HepG2 (cell line): ENCODE results near the gene NUDT21. TPM values are rescaled to one million over a fixed set of nuclear protein-coding genes. Genes with fewer than 3 reads are reported as not detected.

Experiments
- ATAC-seq: fragments of 200-7000 bp; cut with Tn5 transposase; 3 replicates; pipeline ENCODE4 v1.9.1; 2020; ENCODE audit warnings: mild to moderate bottlenecking, moderate library complexity
- BruUV-seq: library from RNA; stranded (reverse); fragments of 400-500 nt; replicated peaks from 2 replicates; lab custom pipeline; 2021; lab: Mats Ljungman, UMichigan
- CTCF ChIA-PET: fragments of 300-600 bp; formaldehyde crosslinking; extraction: SDS; loops from one replicate; lab custom pipeline; 2021; ENCODE audit warnings: low total read pairs, inconsistent platforms, low intra/inter-chr PET ratio; lab: Yijun Ruan, JAX
- POLR2A ChIA-PET: fragments of 350-600 bp; sonication (Branson Sonifier 250); formaldehyde crosslinking; loops from one replicate; lab custom pipeline; 2020; ENCODE audit warnings: antibody characterized with exemption, inconsistent platforms; lab: Yijun Ruan, JAX
- DNase-seq: peaks from one replicate; pipeline ENCODE4 v3.0.0-alpha.2; 2015; ENCODE audit warnings: low spot score
- FAIRE-seq: peaks from 3 replicates; lab custom pipeline; 2011; peaks lifted over from hg19 to GRCh38; lab: Jason Lieb, UNC
- H2AFZ ChIP-seq: one replicate; pipeline ENCODE4 v1.6.1; 2011; ENCODE audit warnings: low read length, inconsistent platforms
- H3K27ac ChIP-seq: fragments of 300-600 bp; 3 replicates; pipeline ENCODE4 v1.8.0; 2011; ENCODE audit warnings: mixed run types, mild to moderate bottlenecking, mixed read lengths, low read length, inconsistent platforms; ENCODE audit not compliant: insufficient read depth; ENCODE audit errors: extremely low read length
- H3K27me3 ChIP-seq, 2 experiments: fragments of 200-600 bp in 1 of 2; 2 replicates in 1 of 2; 3 replicates in 1 of 2; pipeline versions ENCODE4 v1.6.0 to v1.8.0; 2011; ENCODE audit warnings: low read length in 2 of 2, mild to moderate bottlenecking in 2 of 2, moderate library complexity in 2 of 2, inconsistent platforms in 1 of 2; ENCODE audit not compliant: insufficient read depth in 2 of 2, control insufficient read depth in 1 of 2
- H3K36me3 ChIP-seq, 2 experiments: fragments of 200-600 bp in 1 of 2; replicated peaks in 1 of 2; 2 replicates in 1 of 2; 3 replicates in 1 of 2; pipeline versions ENCODE4 v1.5.1 to v1.8.0; 2011; ENCODE audit warnings: low read length in 2 of 2, inconsistent platforms in 1 of 2; ENCODE audit not compliant: insufficient read depth in 2 of 2, control insufficient read depth in 1 of 2
- H3K4me1 ChIP-seq: 2 replicates; pipeline ENCODE4 v1.5.1; 2012; ENCODE audit warnings: low read length, inconsistent platforms; ENCODE audit not compliant: insufficient read depth
- H3K4me2 ChIP-seq: 2 replicates; pipeline ENCODE4 v1.6.0; 2011; ENCODE audit warnings: low read depth, low read length, inconsistent platforms
- H3K4me3 ChIP-seq, 3 experiments: fragments of 200-600 bp in 1 of 3; sonication (generic), shearing (Covaris generic) in 1 of 3; replicated peaks in 1 of 3; 2 replicates each; pipeline ENCODE4 v1.5.1; 2011 to 2016; ENCODE audit warnings: low read length in 3 of 3, inconsistent platforms in 2 of 3, low read depth in 2 of 3, mild to moderate bottlenecking in 2 of 3, control low read depth in 1 of 3, mixed read lengths in 1 of 3; ENCODE audit not compliant: insufficient read depth in 1 of 3
- H3K79me2 ChIP-seq: one replicate; pipeline ENCODE4 v1.6.1; 2011; ENCODE audit warnings: low read length, inconsistent platforms; ENCODE audit not compliant: insufficient read depth
- H3K9ac ChIP-seq: 2 replicates; pipeline ENCODE4 v1.6.0; 2011; ENCODE audit warnings: mild to moderate bottlenecking, low read depth, low read length, inconsistent platforms; ENCODE audit not compliant: insufficient read depth
- H3K9me3 ChIP-seq: 2 replicates; pipeline ENCODE4 v1.5.1; 2012; ENCODE audit warnings: mild to moderate bottlenecking, low read length
- H4K20me1 ChIP-seq: 2 replicates; pipeline ENCODE4 v1.6.0; 2011; ENCODE audit warnings: inconsistent platforms, mild to moderate bottlenecking, low read length, moderate library complexity; ENCODE audit not compliant: insufficient read depth
- SNAI1 ChIP-seq: sonication (generic); formaldehyde crosslinking; IDR thresholded peaks from 2 replicates; pipeline ENCODE4 v1.5.0; 2020; ENCODE audit warnings: mild to moderate bottlenecking, missing genetic modification reagents, borderline replicate concordance
- SSRP1 ChIP-seq: IDR thresholded peaks from 2 replicates; pipeline ENCODE4 v1.6.1; 2016; ENCODE audit warnings: control low read depth
- ZFP36 ChIP-seq: fragments of 150-350 bp; IDR thresholded peaks from 2 replicates; pipeline ENCODE4 v1.6.1; 2018; ENCODE audit warnings: borderline replicate concordance, low read length, low read depth; ENCODE audit not compliant: partially characterized antibody
- ZNF205 ChIP-seq: IDR thresholded peaks from 2 replicates; pipeline ENCODE4 v1.6.1; 2018; ENCODE audit warnings: missing biosample characterization, missing genetic modification reagents
- WGBS: methylation state at CpG from one replicate; pipeline ENCODE4 v1.1.6; 2017; ENCODE audit warnings: low lambda C conversion rate; 5-methylcytosine and 5-hydroxymethylcytosine counted together
- in situ Hi-C: cut with HindIII; loops from 2 replicates; pipeline ENCODE4 v1.10.0; 2017; ENCODE audit warnings: low pct_unique_long_range_greater_than_20kb; ENCODE audit not compliant: extremely low pct_ligation_motif_present
- intact Hi-C: fragments of 100-400 bp; cut with micrococcal nuclease; formaldehyde crosslinking; loops from one replicate; pipeline ENCODE4 v1.10.0; 2022; ENCODE audit not compliant: unreplicated experiment
- polyA plus RNA-seq, 8 experiments: library from polyadenylated mRNA; depleted of rRNA in 3 of 8; stranded (reverse) in 7 of 8; unstranded in 1 of 8; fragments of >200 nt; fragmentation: Illumina TruSeq in 4 of 8; extraction: Trizol in 4 of 8; gene quantifications; 2 replicates each; pipeline versions ENCODE4 v1.2.1 to v1.2.3, GENCODE V29; 2011 to 2016; ENCODE audit warnings: low read depth in 4 of 8, missing spikeins in 1 of 8, mixed read lengths in 1 of 8; ENCODE audit not compliant: insufficient read depth in 1 of 8
- total RNA-seq, 5 experiments: library from RNA; depleted of rRNA; stranded (reverse); fragments of >200 nt; fragmentation: Illumina TruSeq; extraction: Trizol; gene quantifications; 2 replicates each; pipeline ENCODE4 v1.2.3, GENCODE V29; 2016; ENCODE audit warnings: low read depth in 1 of 5
- TF ChIP-seq, protein P1 (sequence below): conservative IDR thresholded peaks from 2 replicates; pipeline ENCODE4 v1.6.1; 2018; ENCODE audit warnings: missing genetic modification reagents
- TF ChIP-seq, protein P2 (sequence below): sonication (generic); formaldehyde crosslinking; IDR thresholded peaks from 2 replicates; pipeline ENCODE4 v1.5.0; 2020; ENCODE audit warnings: missing genetic modification reagents
- TF ChIP-seq, protein P3 (sequence below): sonication (generic); formaldehyde crosslinking; conservative IDR thresholded peaks from 2 replicates; pipeline ENCODE4 v1.4.0; 2020; ENCODE audit warnings: missing genetic modification reagents

NUDT21 gene
- total and polyA plus RNA-seq, 2 of the 13 experiments (the other 11 are each of a cell fraction or from before 2014, with no cell fraction given) = 177 to 210 TPM

DNA sequence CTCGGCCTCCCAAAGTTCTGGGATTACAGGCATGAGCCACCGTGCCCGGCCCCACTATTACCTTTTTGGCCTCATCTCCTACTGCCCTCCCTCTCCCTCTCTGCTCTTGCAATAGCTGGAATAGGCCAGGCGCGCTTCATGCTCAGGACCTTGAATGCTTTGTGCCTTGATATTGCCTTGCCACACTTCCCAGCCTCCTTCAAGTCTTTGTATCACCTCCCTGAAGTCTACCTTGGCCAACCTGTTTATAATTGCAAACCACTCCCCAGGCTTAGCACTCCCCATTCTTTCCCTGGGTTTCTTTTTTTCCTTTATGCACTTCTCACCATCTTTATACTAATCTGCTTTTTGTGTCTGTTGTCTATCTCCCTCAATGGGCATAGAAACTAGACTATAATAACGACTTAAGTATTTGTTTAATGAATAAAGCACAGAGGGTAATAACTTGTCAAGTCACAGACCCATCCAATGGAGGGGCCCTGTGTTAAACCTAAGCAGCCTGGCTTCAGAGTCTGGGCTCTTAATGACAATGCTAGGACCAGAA lies 6.9 kb upstream of the NUDT21 start:
- H3K9me3 ChIP-seq = no peaks in the 10 kb centered on the region
- H3K4me2 ChIP-seq = no peak overlapping the region
- peaks cover 18 to 88% of the 10 kb centered on the region in 2 experiments for H3K36me3 ChIP-seq
- FAIRE-seq = no peak
- peaks cover 8% of the 10 kb centered on the region for H3K4me1 ChIP-seq
- DNase-seq = no peak
- in situ Hi-C loops (no loop called here), intact Hi-C loops (no loop called here)
- H3K27me3 ChIP-seq = no peaks in the 10 kb centered on the region
- no TSS peak for BruUV-seq
- no peak overlapping the region for H2AFZ ChIP-seq
- no peak overlapping the region for H3K4me3 ChIP-seq
- no peak overlapping the region for H3K9ac ChIP-seq
- POLR2A ChIA-PET = no interaction called here
- TF ChIP-seq, protein P1, sequence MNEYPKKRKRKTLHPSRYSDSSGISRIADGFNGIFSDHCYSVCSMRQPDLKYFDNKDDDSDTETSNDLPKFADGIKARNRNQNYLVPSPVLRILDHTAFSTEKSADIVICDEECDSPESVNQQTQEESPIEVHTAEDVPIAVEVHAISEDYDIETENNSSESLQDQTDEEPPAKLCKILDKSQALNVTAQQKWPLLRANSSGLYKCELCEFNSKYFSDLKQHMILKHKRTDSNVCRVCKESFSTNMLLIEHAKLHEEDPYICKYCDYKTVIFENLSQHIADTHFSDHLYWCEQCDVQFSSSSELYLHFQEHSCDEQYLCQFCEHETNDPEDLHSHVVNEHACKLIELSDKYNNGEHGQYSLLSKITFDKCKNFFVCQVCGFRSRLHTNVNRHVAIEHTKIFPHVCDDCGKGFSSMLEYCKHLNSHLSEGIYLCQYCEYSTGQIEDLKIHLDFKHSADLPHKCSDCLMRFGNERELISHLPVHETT (CRISPR knock-in tag) = no peak
- TF ChIP-seq, protein P2, sequence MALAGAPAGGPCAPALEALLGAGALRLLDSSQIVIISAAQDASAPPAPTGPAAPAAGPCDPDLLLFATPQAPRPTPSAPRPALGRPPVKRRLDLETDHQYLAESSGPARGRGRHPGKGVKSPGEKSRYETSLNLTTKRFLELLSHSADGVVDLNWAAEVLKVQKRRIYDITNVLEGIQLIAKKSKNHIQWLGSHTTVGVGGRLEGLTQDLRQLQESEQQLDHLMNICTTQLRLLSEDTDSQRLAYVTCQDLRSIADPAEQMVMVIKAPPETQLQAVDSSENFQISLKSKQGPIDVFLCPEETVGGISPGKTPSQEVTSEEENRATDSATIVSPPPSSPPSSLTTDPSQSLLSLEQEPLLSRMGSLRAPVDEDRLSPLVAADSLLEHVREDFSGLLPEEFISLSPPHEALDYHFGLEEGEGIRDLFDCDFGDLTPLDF (CRISPR knock-in tag) = no peak
- no peak for TF ChIP-seq SNAI1 (CRISPR knock-in tag)
- no peak for TF ChIP-seq ZFP36
- no peak for TF ChIP-seq ZNF205 (CRISPR knock-in tag)
- TF ChIP-seq SSRP1 (CRISPR knock-in tag) = no peak
- TF ChIP-seq, protein P3, sequence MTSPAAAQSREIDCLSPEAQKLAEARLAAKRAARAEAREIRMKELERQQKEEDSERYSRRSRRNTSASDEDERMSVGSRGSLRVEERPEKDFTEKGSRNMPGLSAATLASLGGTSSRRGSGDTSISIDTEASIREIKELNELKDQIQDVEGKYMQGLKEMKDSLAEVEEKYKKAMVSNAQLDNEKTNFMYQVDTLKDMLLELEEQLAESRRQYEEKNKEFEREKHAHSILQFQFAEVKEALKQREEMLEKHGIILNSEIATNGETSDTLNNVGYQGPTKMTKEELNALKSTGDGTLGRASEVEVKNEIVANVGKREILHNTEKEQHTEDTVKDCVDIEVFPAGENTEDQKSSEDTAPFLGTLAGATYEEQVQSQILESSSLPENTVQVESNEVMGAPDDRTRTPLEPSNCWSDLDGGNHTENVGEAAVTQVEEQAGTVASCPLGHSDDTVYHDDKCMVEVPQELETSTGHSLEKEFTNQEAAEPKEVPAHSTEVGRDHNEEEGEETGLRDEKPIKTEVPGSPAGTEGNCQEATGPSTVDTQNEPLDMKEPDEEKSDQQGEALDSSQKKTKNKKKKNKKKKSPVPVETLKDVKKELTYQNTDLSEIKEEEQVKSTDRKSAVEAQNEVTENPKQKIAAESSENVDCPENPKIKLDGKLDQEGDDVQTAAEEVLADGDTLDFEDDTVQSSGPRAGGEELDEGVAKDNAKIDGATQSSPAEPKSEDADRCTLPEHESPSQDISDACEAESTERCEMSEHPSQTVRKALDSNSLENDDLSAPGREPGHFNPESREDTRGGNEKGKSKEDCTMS (CRISPR knock-in tag) = no peak
- H3K79me2 ChIP-seq = peaks cover 9% of the 10 kb centered on the region
- CTCF ChIA-PET = no interaction called here
- ATAC-seq = no peak
- no peaks in the 10 kb centered on the region for H4K20me1 ChIP-seq
- WGBS = 96% methylated on average over 6 of the region's 6 CpGs
- H3K27ac ChIP-seq = no peak overlapping the region
